Urothelium cell line (cell line): ENCODE data around the gene THUMPD2.

Experiments used
- DNase-seq: peaks from one replicate; pipeline ENCODE4 v3.0.0; 2011; ENCODE audit warnings: low spot score, mixed read lengths
- FAIRE-seq: peaks from 2 replicates; lab custom pipeline; 2011; peaks lifted over from hg19 to GRCh38; lab: Jason Lieb, UNC

THUMPD2 gene

GRCh38 chr2:39720970-39721369, 58.1 kb downstream of the THUMPD2 start:
- DNase-seq, result no peak
- FAIRE-seq, result no peak

GRCh38 chr2:39719317-39719716, 59.7 kb downstream of the THUMPD2 start:
- FAIRE-seq (no peak), DNase-seq (no peak)

GRCh38 chr2:39718483-39718882, 60.6 kb downstream of the THUMPD2 start:
- no peak for FAIRE-seq
- DNase-seq, result no peak

- no peak for FAIRE-seq
- no peak for DNase-seq
Observed at GRCh38 chr2:39717067-39717466, 62.0 kb downstream of the THUMPD2 start.

GRCh38 chr2:39715822-39716221, 63.2 kb downstream of the THUMPD2 start:
- DNase-seq, result no peak
- FAIRE-seq, result no peak

DNA sequence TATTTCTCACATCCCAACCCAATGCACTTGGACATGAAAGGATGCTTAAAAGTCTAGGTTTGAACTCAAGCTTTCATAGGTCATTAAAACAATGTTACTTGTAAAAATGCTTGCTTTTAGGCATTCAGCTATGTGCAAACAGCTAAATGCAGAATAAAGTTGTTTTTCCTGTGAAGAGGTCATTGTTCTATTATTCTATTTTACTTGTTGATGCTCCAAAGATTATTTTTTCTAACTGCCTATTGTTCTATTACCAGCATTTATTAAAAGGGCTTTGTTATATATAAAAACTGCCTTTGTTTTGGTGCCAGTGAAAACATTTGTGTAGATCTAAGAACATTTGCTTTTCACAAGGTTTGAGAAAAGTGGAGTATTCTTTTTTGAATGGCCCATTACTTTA, 64.0 kb downstream of the THUMPD2 start:
- DNase-seq, result no peak
- no peak for FAIRE-seq

GRCh38 chr2:39712953-39713352, 66.1 kb downstream of the THUMPD2 start:
- FAIRE-seq, result no peak

GRCh38 chr2:39710807-39711206, 68.3 kb downstream of the THUMPD2 start:
- DNase-seq (no peak), FAIRE-seq (no peak)

More at GRCh38 chr2:39712953-39713352, 66.1 kb downstream of the THUMPD2 start:
- DNase-seq, result no peak

DNA sequence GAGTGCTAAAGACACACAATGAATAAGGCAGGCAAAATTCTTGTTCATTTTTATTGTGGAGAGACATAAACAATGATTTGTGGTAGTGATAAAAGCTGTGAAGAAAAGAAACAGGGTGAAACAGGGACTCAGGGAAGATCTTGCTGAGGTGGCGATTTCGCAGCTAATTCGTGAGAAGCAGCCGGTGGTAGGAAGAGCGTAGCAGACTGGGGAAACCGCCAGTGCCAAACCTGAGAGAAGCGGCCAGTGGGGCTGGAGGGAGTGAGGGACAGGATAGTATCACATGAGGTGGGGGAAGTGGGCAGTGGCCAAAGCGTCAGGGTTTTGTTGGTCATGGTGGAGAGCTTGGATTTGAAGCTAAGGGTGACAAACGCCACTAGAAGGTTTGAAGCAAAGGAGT, 71.1 kb downstream of the THUMPD2 start:
- DNase-seq, result no peak
- FAIRE-seq, result no peak

- DNase-seq (no peak), FAIRE-seq (no peak)
Observed at GRCh38 chr2:39706945-39707344, 72.1 kb downstream of the THUMPD2 start.

DNA sequence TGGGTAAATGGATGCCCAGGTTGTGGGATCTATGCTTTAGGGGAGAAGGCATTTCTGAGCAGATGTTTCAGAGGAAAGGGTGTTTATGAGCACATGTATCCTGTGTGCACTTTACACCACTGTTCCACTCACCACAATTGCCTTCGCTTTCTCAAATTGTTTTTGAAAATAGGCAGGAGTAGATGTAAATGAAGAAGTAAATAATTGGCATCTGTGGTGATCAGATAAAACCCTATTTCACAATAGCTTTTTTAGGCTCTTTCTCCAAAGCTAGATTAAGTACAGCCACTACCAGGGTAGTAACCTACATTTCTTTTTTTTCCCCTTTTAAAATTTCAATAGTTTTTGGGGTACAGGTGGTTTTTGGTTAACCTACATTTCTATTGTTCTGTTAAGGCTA, 72.7 kb downstream of the THUMPD2 start:
- no peak for FAIRE-seq
- DNase-seq, result no peak

- FAIRE-seq (peak; percentile 70), DNase-seq (no peak)
Observed at GRCh38 chr2:39705638-39706037, 73.4 kb downstream of the THUMPD2 start.

DNA sequence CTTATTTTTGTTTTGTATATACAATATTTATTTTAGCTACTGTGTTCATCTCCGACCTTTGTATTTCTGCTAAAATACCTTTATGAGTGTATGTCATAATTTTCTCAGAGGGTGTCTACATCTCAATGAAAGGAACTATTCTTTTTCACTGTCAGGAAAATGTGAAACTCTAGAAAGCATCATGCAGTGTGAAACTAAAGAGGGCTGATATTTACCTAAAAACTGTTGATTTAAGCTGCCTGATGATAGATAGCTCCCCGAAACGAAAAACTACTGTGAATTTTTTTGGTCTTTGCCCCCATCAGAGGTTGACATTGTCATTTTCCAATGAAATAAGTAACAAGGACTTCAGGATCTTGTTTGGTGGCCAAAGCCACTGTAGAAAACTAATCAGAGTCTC, 74.5 kb downstream of the THUMPD2 start:
- no peak for FAIRE-seq
- no peak for DNase-seq

DNA sequence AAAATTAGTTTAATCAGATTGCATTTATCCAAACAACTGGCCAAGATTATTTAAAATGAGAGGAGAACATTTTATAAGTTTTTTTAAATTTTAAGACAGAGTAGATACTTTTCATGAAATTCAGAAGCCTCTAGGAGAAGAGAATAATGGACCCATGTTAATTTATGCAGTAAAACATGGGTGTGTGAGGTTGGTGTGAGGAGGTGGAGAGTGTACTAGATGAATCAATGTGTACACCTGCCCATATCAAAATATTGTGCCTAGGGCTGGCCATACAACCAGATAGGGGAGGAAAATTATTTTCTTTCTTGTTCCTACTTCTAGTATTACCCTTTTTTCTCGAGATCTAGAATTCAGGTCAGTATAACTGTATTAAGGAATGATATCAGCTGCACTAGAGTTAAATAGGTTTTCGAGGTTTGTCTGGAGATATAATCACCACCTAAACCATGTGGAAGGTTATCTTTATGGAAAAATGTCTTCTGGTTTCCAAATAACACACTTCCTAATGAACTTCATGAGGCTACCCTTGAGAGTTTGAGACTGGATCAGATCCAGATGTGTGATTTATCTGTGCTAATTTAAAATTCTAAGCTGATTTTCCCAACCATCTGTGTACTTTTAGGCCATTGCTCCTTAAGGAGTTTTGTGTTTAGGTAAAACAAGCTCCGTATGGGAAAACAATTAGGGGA, 75.7 kb downstream of the THUMPD2 start:
- FAIRE-seq, result no peak

DNA sequence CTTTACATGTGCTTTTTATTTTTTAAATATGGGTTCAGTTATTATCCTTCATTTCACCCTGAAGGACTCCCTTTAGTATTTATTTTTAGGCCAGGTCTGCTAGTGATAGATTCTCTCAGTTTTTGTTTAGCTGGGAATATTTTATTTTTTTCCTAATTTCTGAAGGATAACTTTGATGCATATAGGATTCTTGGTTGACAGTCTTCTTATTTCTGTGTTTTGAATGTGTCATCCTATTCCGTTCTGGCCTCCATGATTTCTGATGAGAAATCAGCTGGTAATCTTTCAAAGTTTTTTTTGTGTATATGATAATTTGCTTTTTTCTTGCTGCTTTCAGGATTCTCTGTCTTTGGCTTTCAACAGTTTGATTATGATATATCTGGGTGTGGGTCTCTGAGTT, 77.9 kb downstream of the THUMPD2 start:
- FAIRE-seq (no peak), DNase-seq (no peak)

More for the DNA sequence above, 75.7 kb downstream of the THUMPD2 start:
- no peak for DNase-seq

- DNase-seq, result no peak
- no peak for FAIRE-seq
Observed at GRCh38 chr2:39697454-39697853, 81.6 kb downstream of the THUMPD2 start.

DNA sequence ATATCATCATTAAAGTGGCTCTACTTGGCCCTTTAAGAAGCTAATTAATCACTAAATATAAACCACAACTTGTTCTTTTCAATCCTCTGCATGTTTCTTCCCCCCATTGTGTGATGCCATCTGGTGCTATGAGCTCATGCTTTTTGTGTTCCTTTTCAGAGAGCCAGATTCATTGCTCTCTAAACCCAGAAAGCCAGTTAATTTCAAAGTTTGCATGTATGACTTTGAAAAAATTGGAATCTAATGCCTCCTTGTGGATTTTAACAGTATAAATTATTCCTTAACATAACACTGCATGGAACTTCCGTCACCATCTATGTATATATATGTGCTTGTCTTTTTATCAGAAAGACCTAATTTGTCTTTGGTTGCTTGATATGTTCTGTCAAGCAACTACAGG, 82.2 kb downstream of the THUMPD2 start:
- FAIRE-seq (no peak), DNase-seq (peak; percentile 30)

DNA sequence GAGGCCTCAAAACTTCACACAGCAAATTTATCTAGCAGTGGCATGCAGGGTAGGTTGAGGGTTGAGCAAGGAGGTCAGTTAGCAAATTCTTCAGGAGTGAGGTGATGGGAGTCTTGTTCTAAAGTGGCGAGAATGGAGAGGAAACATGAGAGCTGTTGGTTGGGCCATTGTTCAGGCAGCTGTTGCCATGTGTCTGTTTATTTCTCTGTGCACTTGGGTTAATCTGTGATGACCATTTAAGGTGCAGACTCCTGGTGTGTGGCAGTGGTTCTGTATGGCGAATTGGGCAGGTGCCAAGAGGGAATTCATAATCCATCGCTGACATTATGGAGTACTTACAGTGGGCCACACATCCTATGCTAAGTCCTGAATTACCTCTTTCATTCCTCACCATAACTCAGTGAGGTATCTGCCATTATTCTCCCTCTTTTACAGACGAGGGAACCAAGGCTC, 82.9 kb downstream of the THUMPD2 start:
- FAIRE-seq (peak; percentile 20), DNase-seq (peak; percentile 66)

DNA sequence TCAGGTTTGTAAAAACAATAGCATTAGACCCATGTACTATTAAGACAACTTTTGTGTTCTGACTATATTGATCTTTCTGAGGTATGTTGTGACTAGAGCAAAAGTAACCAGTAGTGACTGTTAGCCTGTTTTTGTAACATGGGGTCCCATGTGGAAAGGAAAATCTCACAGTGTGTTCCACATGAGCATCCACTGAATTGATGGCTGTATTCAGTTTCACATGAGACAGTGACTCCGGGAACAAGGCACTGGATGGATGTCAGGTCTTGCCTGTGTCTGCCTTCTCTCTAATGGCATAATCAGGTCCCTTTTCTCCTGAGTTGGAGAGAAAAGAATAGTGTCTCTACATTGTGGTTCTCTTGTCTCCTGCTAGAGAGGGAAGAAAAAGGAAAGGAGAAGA, 85.8 kb downstream of the THUMPD2 start:
- DNase-seq, result no peak
- FAIRE-seq, result no peak

- DNase-seq (no peak), FAIRE-seq (no peak)
Observed at GRCh38 chr2:39689876-39690275, 89.2 kb downstream of the THUMPD2 start.

GRCh38 chr2:39689272-39689841, 89.7 kb downstream of the THUMPD2 start:
- no peak for DNase-seq
- FAIRE-seq, result no peak

- DNase-seq, result no peak
- no peak for FAIRE-seq
Observed at GRCh38 chr2:39688181-39688580, 90.9 kb downstream of the THUMPD2 start.

DNA sequence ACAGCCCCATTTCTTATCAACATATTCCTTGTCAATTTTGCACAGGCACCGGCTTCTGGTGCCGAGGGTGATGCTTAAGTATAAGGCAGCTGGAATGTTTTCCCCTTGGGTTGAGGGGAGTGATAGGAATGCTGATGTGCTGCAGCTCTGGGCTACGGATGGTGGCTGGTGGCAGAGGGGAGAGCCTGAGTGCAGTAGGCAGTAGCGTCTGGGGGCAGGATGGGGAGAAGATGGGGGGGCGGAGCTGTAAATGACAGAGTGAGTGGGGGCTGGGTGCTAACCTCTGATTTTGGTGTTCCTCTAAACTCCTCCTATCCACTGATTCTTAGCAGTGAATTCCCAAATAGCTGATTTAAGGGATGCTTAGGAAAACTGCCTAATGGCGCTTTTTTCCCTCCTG, 92.6 kb downstream of the THUMPD2 start:
- FAIRE-seq, result peak; percentile 9

More for the DNA sequence above, 92.6 kb downstream of the THUMPD2 start:
- DNase-seq, result no peak
